KMS-11 (cell line): ENCODE measurements around the gene IGFLR1.

ENCODE experiments used
- H2AFZ ChIP-seq: fragments of 200-600 bp; sonication (generic); 2 replicates; pipeline ENCODE4 v1.6.1; 2016; ENCODE audit warnings: antibody characterized with exemption, mixed run types, low read depth
- H3K27ac ChIP-seq: fragments of 200-600 bp; sonication (generic); 2 replicates; pipeline ENCODE4 v1.6.1; 2016; ENCODE audit warnings: mild to moderate bottlenecking, mixed run types
- H3K27me3 ChIP-seq: fragments of 200-600 bp; sonication (generic); 2 replicates; pipeline ENCODE4 v1.6.1; 2017; ENCODE audit warnings: mild to moderate bottlenecking, low read depth, mixed run types, moderate library complexity; ENCODE audit not compliant: insufficient read depth
- H3K36me3 ChIP-seq: fragments of 200-600 bp; sonication (generic); 2 replicates; pipeline ENCODE4 v1.6.1; 2017; ENCODE audit warnings: mild to moderate bottlenecking, mixed run types; ENCODE audit not compliant: insufficient read depth
- H3K4me1 ChIP-seq: fragments of 200-600 bp; sonication (generic); 2 replicates; pipeline ENCODE4 v1.6.1; 2016; ENCODE audit warnings: mild to moderate bottlenecking, low read depth, mixed run types; ENCODE audit not compliant: poor library complexity, severe bottlenecking
- H3K4me2 ChIP-seq: fragments of 200-600 bp; sonication (generic); 2 replicates; pipeline ENCODE4 v1.7.0; 2016; ENCODE audit warnings: mild to moderate bottlenecking, mixed run types
- H3K4me3 ChIP-seq: fragments of 200-600 bp; sonication (generic); IDR thresholded peaks from 2 replicates; pipeline ENCODE4 v1.6.1; 2017; ENCODE audit warnings: low read depth, low read length, mixed read lengths; ENCODE audit not compliant: insufficient read depth
- H3K79me2 ChIP-seq: fragments of 200-600 bp; sonication (generic); 2 replicates; pipeline ENCODE4 v1.6.1; 2016; ENCODE audit warnings: low read depth, mixed run types; ENCODE audit not compliant: insufficient read depth
- H3K9ac ChIP-seq: fragments of 200-600 bp; sonication (generic); 2 replicates; pipeline ENCODE4 v1.6.1; 2016; ENCODE audit warnings: mild to moderate bottlenecking, mixed run types
- H4K20me1 ChIP-seq: fragments of 200-600 bp; sonication (generic); 2 replicates; pipeline ENCODE4 v1.6.1; 2016; ENCODE audit warnings: mild to moderate bottlenecking, mixed run types; ENCODE audit not compliant: insufficient read depth
- CTCF ChIP-seq: fragments of 200-600 bp; sonication (generic); conservative IDR thresholded peaks from 2 replicates; pipeline ENCODE4 v1.6.1; 2017; ENCODE audit warnings: low read depth, mild to moderate bottlenecking, antibody characterized with exemption, low read length, moderate library complexity, mixed read lengths

Gene IGFLR1

GRCh38 chr19:35752746-35753350, 10.6 kb upstream of the IGFLR1 start:
- no peak overlapping the region for H3K27ac ChIP-seq
- no peaks in the 10 kb centered on the region for H4K20me1 ChIP-seq
- H3K27me3 ChIP-seq: no peaks in the 10 kb centered on the region
- H3K4me1 ChIP-seq: peaks cover 15% of the 10 kb centered on the region
- TF ChIP-seq CTCF: no peak
- H2AFZ ChIP-seq: no peak overlapping the region
- H3K36me3 ChIP-seq: no peaks in the 10 kb centered on the region
- no peak overlapping the region for H3K4me2 ChIP-seq
- H3K4me3 ChIP-seq: no peak overlapping the region
- 0 out of 2 replicates have a peak, but pooled peaks cover 4% of the 10 kb centered on the region for H3K79me2 ChIP-seq
- H3K9ac ChIP-seq: no peak overlapping the region

- peaks cover 17% of the 10 kb centered on the region for H3K4me1 ChIP-seq
- H4K20me1 ChIP-seq: no peaks in the 10 kb centered on the region
- H3K4me2 ChIP-seq: no peak overlapping the region
- H3K27ac ChIP-seq: no peak overlapping the region
- TF ChIP-seq CTCF: no peak
- no peaks in the 10 kb centered on the region for H3K27me3 ChIP-seq
- no peak overlapping the region for H3K4me3 ChIP-seq
- no peak overlapping the region for H2AFZ ChIP-seq
- 0 out of 2 replicates have a peak, but pooled peaks cover 4% of the 10 kb centered on the region for H3K79me2 ChIP-seq
- no peaks in the 10 kb centered on the region for H3K36me3 ChIP-seq
- no peak overlapping the region for H3K9ac ChIP-seq
These were observed 9.8 kb upstream of the IGFLR1 start for GRCh38 chr19:35751839-35752745.

GRCh38 chr19:35750167-35750566, 7.9 kb upstream of the IGFLR1 start:
- peaks cover 22% of the 10 kb centered on the region for H3K4me1 ChIP-seq
- H4K20me1 ChIP-seq: no peaks in the 10 kb centered on the region
- peaks cover 4% of the 10 kb centered on the region; the same call in 1 of the 2 replicates for H3K79me2 ChIP-seq
- H3K4me2 ChIP-seq: no peak overlapping the region
- H3K4me3 ChIP-seq: no peak overlapping the region
- no peak overlapping the region for H2AFZ ChIP-seq
- H3K27me3 ChIP-seq: no peaks in the 10 kb centered on the region
- H3K36me3 ChIP-seq: no peaks in the 10 kb centered on the region
- H3K27ac ChIP-seq: no peak overlapping the region
- H3K9ac ChIP-seq: no peak overlapping the region
- TF ChIP-seq CTCF: no peak

GRCh38 chr19:35748106-35749020, 6.1 kb upstream of the IGFLR1 start, which contains the start of gene LIN37:
TSS of gene LIN37 (plus strand) at chr19:35748576. CDS start at chr19:35748725, 149 bp downstream.
- Histone ChIP-seq H3K4me2 (peak within 1 kb of the TSS; percentile 64), H3K9ac (peak within 1 kb of the TSS; percentile 33; the same call in 1 of the 2 replicates), H3K36me3 (no peaks in the 10 kb centered on the region), H3K4me3 (peak within 1 kb of the TSS; percentile 51), H3K27me3 (no peaks in the 10 kb centered on the region), H3K4me1 (peaks cover 33% of the 10 kb centered on the region), H3K27ac (no peak within 1 kb of the TSS), H2AFZ (peak within 1 kb of the TSS; percentile 71; the same call in 1 of the 2 replicates), H4K20me1 (no peaks in the 10 kb centered on the region), H3K79me2 (peaks cover 4% of the 10 kb centered on the region; the same call in 1 of the 2 replicates)
- TF ChIP-seq CTCF: no peak
